ENCODE measurements around the gene BMP7. TPM values are rescaled to one million over a fixed set of nuclear protein-coding genes. Genes with fewer than 3 reads are reported as not detected.

The BMP7 gene
- total and polyA plus RNA-seq, 2 of the 8 experiments (the other 6 are each of a cell fraction or from before 2014, with no cell fraction given): 9.2 to 14.7 TPM

GRCh38 chr20:57200882-57201695 is 65.4 kb downstream of the BMP7 start (continued):
- TF ChIP-seq, protein P1, sequence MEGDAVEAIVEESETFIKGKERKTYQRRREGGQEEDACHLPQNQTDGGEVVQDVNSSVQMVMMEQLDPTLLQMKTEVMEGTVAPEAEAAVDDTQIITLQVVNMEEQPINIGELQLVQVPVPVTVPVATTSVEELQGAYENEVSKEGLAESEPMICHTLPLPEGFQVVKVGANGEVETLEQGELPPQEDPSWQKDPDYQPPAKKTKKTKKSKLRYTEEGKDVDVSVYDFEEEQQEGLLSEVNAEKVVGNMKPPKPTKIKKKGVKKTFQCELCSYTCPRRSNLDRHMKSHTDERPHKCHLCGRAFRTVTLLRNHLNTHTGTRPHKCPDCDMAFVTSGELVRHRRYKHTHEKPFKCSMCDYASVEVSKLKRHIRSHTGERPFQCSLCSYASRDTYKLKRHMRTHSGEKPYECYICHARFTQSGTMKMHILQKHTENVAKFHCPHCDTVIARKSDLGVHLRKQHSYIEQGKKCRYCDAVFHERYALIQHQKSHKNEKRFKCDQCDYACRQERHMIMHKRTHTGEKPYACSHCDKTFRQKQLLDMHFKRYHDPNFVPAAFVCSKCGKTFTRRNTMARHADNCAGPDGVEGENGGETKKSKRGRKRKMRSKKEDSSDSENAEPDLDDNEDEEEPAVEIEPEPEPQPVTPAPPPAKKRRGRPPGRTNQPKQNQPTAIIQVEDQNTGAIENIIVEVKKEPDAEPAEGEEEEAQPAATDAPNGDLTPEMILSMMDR (IDR thresholded peaks at IDR 0.05; ENCODE audit: control extremely low read depth in 1 of 3, insufficient read depth in 1 of 3, low read depth in 1 of 3, low read length in 3 of 3): no peak
- TF ChIP-seq BCL11A (IDR thresholded peaks at IDR 0.05; ENCODE audit: low read depth in 2 of 2, low read length in 2 of 2) (no peak), SP1 (IDR thresholded peaks at IDR 0.05; ENCODE audit: low read depth, low read length) (no peak), POU5F1 (IDR thresholded peaks at IDR 0.05; ENCODE audit: low read depth, low read length) (no peak), HDAC2 (IDR thresholded peaks at IDR 0.05; ENCODE audit: borderline replicate concordance in 1 of 2, low read depth in 2 of 2, low read length in 2 of 2) (no peak), ATF3 (IDR thresholded peaks at IDR 0.05; ENCODE audit: insufficient read depth, low read depth, low read length) (no peak), TAF1 (IDR thresholded peaks at IDR 0.05; ENCODE audit: low read depth, low read length) (no peak), SIX5 (IDR thresholded peaks at IDR 0.05; ENCODE audit: low read depth, low read length) (no peak), KDM5A (IDR thresholded peaks at IDR 0.05; ENCODE audit: low read length) (no peak), YY1 (IDR thresholded peaks at IDR 0.05; ENCODE audit: low read depth, low read length) (no peak), NRF1 (IDR thresholded peaks at IDR 0.05; ENCODE audit: low read depth, low read length) (no peak)

Measured in H1 (cell line).